T1000 (cell line): ENCODE measurements around the gene GDI1.

ENCODE experiments used
- DNase-seq: peaks from one replicate; lab custom pipeline; 2025; ENCODE audit warnings: mixed read lengths; lab: John Stamatoyannopoulos, UW

Gene GDI1

GRCh38 chrX:154462396-154462795 is 25.4 kb downstream of the GDI1 start:
- no peak for DNase-seq

DNA sequence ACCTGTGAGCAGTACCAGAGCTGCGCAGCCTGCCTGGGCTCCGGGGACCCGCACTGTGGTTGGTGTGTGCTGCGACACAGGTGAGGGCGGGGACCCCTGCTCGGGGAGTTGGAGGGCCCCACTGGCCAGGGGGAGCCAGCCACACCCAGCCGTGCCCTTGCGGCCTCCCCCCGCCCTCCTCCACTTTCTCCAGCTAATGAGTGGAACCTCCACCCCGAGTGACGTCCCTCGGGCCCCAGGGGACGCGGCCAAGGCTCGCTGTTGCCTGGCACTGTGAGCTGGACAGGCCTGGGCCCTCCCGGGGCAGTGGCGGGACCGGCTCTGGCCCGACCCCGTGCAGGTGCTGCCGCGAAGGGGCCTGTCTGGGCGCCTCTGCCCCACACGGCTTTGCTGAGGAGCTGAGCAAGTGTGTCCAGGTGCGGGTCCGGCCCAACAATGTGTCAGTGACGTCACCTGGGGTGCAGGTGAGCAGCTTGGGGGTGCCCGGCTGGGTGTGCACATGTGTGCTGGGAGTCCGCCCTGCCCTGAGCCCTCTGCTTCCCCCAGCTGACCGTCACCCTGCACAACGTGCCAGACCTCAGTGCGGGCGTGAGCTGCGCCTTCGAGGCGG is 26.8 kb downstream of the GDI1 start:
- no peak for DNase-seq

DNA sequence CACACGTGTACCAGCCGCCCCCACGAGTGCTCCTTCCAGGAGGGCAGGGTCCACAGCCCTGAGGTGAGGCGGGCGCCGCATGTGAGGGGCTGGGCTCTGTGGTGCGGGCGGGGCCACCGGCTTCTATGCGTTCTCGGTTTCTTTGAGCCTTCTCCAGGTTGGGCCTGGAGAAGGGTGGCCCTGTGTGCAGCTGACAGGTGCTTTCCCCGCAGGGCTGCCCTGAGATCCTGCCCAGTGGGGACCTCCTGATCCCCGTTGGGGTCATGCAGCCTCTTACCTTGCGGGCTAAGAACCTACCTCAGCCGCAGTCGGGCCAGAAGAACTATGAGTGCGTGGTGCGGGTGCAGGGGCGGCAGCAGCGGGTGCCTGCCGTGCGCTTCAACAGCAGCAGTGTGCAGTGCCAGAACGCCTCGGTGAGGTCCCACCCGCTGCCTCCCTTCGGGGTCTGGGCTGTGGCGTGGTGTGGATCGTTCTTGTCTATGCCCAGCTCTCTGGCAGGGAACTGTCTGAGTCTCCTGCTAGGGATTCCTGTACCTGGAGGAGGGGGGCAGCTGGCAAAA is 27.9 kb downstream of the GDI1 start:
- no peak for DNase-seq

GRCh38 chrX:154465601-154466000 is 28.6 kb downstream of the GDI1 start:
- no peak for DNase-seq

DNA sequence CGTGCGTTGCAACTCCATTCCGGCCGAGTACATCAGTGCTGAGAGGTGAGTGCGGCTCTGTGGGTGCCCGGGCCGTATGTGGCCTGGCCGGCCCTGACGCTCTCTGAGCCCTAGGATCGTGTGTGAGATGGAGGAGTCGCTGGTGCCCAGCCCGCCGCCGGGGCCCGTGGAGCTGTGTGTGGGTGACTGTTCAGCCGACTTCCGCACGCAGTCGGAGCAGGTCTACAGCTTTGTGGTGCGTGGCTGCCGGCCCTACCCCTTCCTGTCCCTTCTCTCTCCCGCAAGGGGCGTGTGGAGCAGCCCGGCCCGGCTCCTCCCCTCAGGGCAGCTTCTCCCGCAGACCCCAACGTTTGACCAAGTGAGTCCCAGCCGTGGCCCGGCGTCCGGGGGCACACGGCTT is 29.1 kb downstream of the GDI1 start:
- no peak for DNase-seq

- DNase-seq = no peak
These were observed 30.0 kb downstream of the GDI1 start for GRCh38 chrX:154466907-154467306.

- no peak for DNase-seq
These were observed 30.6 kb downstream of the GDI1 start for GRCh38 chrX:154467556-154467955.

DNA sequence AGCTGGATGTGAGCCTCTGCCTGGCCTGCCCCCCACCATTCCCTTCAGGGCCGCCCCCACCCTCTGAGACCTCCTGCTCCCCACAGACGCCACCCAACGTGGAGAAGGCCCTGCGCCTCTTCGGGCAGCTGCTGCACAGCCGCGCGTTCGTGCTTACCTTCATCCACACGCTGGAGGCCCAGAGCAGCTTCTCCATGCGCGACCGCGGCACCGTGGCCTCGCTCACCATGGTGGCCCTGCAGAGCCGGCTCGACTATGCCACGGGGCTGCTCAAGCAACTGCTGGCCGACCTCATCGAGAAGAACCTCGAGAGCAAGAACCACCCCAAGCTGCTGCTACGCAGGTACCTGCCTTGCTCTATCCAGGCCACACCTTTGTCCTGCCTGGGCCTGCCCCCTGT is 31.3 kb downstream of the GDI1 start:
- DNase-seq = no peak

DNA sequence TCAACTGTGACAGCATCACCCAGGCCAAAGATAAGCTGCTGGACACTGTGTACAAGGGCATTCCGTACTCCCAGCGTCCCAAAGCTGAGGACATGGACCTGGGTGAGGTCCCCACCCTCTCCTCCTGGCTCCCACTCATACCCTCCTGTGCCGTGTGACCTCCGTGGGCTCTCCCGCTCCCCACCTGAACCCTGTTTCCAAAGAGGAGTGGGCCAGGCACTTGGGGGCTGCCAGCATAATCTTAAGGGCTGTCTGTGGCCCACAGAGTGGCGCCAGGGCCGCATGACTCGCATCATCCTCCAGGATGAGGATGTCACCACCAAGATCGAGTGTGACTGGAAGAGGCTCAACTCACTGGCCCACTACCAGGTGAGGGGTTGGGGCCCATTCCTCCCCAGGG is 32.2 kb downstream of the GDI1 start:
- no peak for DNase-seq

- DNase-seq = no peak
These were observed 32.9 kb downstream of the GDI1 start for GRCh38 chrX:154469880-154470279.

GRCh38 chrX:154470434-154470833 is 33.5 kb downstream of the GDI1 start:
- DNase-seq = no peak

DNA sequence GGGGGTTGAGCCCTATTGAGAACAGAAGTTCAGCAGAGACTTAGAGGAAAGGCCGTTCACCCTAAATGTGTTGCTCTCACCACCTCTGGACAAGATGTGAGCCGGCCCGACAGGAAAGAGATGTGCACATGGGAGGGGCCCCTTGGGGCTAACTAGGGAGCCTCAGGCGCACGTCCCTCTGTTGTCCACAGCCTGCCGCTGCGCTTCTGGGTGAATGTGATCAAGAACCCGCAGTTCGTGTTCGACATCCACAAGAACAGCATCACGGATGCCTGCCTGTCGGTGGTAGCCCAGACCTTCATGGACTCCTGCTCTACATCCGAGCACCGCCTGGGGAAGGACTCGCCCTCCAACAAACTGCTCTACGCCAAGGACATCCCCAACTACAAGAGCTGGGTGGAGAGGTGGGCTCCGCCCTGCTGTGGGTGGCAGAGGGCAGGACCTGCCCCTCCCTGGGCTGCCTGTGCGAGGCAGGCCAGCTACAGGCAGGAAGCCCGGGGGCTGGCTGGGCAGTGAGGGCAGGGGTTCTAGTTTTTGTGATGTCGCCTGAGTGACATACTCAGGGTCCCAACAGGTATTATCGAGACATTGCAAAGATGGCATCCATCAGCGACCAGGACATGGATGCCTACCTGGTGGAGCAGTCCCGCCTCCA is 34.1 kb downstream of the GDI1 start:
- no peak for DNase-seq

DNA sequence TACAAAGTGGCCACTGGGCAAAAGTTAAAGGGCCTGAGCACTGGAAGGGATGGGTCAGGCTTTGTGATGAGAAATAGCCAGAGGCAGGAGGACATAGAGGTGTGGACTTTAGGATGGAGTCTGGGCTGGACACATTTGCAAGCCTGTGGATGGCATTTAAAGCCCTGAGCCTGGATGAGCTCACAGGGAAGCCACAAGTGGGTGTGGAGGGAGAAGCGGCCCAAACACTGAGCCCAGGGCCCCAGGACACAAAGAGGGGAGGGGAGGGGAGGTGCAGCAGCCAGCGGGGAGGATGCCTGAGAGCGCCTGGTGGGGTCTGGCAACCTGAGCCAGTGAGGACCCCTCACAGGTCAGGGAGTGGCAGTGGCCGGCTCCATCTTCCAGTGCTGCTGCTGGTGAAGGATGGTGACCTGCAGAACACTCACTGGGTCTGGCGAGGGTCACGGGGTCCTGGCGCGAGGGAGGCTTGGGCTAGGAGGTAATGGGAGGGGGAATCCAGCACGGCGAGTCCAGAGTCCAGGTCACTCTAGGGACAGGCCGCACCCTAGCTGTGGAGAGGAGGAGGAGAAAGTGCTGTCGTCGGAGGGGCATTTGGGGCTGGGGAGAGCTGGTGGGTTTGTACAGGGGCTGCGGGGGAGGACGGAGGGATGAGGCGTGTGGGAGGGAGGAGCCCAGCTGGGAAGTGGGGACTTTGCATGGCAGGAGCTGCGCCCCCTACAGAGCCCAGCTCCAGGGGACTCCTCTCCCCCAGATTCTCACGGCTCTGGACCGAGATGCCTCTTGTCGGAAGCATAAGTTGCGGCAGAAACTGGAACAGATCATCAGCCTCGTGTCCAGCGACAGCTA is 35.1 kb downstream of the GDI1 start:
- DNase-seq = no peak

DNA sequence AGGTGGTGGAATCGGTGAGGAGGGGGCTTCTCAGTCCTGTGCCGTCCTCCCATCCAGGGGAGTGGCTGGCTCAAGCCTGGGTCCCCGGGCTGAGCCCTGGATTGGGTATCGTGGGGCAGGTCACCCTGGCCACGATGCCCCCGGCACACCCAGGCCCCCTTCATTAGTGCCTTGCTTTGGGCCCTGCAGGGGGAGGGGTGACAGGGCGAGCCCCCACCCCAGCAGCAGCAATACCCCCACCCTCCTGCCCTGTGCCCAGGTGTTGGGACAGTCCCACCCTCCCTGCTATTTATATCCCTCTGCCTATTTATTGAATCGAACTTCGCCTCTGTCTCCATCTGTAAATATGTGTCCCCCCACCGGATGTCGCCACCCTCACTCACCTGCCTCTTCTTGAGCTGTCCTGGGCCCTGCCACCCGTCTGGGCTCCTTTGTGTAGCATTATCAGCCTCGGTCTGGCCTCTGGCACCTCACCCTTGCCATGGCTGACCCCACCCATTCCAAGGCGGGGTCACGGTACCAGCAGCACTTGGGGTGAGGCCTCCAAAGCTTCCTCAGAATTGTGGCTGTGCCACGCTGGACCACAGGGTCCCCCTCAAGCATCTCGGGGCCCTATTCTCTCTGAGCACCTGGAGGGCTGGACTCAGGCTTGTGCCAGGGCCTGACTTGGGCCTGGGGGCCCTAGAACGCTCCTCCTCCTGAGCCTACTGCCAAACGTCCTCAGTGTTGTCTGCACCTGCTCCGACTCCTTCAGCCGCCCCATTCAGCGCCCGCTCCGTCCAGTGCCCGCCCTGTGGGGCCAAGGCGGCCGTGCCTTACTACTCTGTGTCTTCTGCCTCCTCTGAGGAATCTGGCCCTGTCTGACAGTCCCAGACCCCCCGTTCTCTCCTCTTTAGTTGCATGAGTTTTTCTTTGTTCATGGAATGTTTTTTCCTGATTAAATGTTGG is 36.0 kb downstream of the GDI1 start:
- no peak for DNase-seq

DNA sequence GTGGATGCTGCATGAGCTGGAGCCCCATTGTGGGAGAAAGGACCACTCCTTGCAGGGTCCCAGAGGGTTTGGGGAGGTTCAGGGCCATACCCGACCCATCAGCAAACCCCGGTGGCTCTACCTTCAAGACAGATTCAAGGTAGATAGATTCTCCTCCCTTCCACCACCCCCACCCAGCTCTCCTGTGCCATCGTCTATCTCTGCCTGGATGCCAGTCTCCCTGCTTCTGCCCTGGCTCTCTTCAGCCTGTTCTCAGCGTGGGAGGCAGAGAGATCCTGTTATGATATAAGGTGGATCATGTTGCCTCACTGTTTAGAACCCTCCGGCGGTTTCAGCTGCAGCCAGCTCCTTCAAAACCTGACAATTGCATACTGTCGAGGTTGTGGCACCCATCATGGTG is 36.7 kb downstream of the GDI1 start:
- no peak for DNase-seq

DNA sequence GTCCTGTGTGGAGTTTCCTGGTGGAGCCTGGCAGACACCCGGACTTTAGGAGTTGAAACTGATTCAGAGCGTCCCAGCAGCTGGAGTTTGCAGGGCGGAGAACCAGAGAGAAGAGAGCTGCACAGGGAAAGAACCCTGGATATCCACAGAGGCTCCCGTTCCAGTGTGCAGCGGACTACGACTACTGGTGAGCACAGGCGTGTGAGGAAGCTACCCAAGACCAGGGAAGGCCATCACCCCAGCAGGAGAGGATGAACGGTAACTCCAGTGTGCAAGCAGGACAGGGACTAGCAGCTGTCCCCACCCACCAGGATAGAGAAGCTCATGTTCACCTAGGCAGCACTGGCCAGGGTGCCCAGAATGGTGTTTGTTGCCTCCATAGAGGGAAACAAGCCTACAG is 39.9 kb downstream of the GDI1 start:
- DNase-seq = no peak

DNA sequence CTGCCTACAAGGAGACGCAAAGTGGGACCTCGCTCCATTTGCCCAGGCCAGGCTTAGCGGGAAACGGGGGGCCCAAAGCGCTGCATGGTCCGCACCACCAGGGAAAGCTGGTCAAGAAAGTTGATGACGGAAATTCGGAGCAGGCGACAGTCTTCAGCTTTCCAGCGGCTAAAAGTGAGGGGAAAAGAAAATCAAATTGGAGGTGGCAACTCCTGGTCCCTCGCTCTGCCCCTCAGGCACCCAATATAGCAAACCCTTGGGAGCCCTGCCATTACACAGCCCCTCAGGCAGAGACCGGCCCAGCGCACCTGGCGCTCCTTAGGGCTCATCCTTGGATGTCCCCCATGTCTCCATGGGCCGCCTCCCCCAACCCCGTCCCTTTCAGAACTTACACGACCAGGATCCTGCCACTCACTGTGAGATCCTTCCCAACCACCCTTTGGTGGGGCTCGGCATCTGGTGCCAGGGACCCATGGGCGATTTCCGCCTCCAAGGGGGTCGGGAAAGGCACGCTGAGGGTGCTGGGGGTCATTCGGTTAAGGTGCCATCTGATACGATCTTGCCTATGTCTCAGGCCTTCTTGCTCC is 41.0 kb downstream of the GDI1 start:
- no peak for DNase-seq

DNA sequence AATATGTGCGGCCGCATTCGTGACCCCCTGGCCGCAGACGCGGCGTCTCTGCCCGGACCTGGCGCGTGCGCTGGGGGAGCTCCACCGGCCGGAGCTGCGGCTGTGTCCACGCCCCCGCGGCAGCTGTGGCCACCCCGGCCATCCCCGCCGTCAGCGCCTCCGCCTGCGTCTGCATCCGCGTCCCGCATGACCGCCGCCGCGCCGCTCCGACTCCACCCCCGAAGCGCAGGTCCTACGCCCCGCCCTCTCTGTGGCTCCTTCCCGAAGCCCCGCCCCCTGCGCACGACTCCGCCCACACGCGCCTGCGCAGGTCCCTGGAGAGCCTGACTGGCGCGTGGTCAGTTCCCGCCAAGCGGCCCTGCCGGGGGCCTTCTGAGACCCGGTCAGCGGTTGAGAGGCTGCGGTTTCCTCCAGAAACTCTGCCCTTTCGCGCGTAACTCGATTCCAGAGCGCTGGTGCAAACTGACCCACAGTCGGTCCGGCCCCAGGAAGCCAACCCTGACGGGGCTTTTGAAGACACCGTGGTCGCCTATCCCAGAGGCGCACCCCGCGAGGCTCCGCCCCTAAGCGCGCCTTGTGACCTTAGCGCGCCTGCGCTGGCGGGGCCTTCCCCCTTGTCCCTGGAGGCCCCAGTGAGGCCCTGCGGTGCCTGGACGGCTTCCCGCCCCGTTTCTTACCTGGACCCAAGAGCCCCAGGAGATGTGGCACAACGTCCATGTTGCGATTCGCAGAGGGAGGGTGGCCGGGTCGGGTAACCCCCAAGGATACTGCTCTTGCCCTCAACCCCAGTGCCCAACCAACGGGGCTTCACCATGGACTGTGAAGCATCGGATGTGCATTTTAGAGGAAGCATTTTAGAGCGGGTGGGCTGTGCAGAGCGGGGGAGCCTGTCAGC is 42.0 kb downstream of the GDI1 start, which contains the start of gene LAGE3:
TSS of gene LAGE3 (minus strand) at position 554 of the 895 bp plus-strand sequence. CDS start at position 188, 366 bp downstream.
- peak; percentile 84 for DNase-seq

- no peak for DNase-seq
These were observed 44.2 kb downstream of the GDI1 start for GRCh38 chrX:154481195-154481594.
